Left renal cortex interstitium (tissue), 4 donors: ENCODE data around the gene RAD9A. TPM values are rescaled to one million over a fixed set of nuclear protein-coding genes. Genes with fewer than 3 reads are reported as not detected.

Experiments used
- DNase-seq, 4 donors: peaks; one replicate each; pipeline ENCODE4 v3.0.0-alpha.2; 2013; ENCODE audit warnings: low read depth in 4 of 4, low spot score in 2 of 4, missing footprints in 1 of 4
- polyA plus RNA-seq, 4 donors: library from polyadenylated mRNA; unstranded; fragments of 120-200 nt; gene quantifications; one replicate each; pipeline ENCODE4 v1.2.1, GENCODE V29; 2013; ENCODE audit not compliant: insufficient read length in 4 of 4

The RAD9A gene
- polyA plus RNA-seq, 4 donors, result 16.7 to 34.8 (median 28.9) TPM

DNA sequence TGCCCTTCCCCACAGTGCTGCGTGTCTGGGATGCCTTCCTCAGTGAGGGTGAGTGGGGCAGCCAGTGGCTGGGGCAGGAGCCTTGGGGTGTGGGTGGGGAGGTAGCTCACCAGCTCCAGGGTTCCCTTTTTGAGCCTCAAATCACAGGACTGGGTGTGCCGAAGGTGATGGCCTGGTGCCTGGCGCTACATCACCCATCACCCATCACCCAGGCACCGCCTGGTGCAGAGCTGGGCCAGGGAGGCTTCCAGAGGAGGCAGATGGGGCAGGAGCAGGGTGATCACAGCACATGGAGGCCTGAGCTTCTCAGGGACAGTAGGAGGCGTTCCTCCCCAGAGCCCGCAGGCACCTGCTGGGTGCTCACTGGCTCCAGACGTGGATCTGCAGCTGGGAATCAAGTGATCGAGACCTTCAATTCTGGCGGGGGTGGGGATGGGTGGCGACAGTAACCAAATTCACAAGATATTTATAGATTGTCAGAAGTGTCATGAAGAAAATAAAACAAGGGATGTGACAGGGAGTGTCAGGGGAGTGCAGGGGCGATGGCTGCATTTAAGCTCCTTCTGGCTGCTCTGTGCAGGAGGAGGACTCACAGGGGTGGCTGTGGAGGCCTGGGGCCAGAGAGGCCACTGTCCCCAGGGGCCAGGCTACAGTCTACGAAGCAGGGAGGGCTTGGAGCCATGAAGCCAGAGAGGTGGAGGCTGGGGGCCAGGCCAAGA lies 15.3 kb downstream of the RAD9A start:
- DNase-seq, result no peak

- no peak for DNase-seq
These were observed 15.9 kb downstream of the RAD9A start for GRCh38 chr11:67407688-67408163.

DNA sequence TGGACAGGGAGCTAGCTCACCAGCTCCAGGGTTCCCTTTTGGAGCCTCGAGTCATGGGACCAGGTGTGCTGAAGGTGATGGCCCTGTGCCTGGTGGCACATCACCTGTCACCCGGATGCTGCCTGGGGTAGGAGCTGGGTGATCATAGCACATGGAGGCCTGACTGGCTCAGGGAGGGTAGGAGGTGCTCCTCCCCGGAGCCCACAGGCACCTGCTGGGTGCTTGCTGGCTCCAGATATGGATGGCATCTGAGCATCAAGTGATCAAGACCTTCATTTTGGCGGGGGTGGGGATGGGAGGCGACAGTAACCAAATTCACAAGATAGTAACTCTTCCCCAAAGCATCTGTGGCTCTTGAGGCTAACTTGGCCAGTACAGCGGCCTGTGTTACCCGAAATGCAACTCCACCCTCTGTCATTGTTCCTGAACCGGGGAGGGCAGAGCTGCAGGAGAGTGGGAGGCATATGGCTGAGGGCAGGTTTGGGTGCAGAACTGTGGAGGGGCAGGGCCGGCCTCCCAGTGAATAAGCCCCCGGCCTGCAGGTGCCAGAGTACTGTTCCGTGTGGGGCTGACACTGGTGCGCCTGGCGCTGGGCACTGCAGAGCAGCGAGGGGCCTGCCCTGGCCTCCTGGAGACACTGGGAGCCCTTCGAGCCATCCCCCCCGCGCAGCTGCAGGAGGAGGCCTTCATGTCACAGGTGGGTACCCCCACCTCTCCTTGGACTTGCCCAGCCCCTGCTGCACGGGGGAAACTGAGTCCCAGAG lies 16.8 kb downstream of the RAD9A start:
- DNase-seq, result no peak

GRCh38 chr11:67409261-67409666 lies 17.5 kb downstream of the RAD9A start:
- no peak for DNase-seq

- DNase-seq, result no peak
These were observed 18.1 kb downstream of the RAD9A start for GRCh38 chr11:67409781-67410368.

DNA sequence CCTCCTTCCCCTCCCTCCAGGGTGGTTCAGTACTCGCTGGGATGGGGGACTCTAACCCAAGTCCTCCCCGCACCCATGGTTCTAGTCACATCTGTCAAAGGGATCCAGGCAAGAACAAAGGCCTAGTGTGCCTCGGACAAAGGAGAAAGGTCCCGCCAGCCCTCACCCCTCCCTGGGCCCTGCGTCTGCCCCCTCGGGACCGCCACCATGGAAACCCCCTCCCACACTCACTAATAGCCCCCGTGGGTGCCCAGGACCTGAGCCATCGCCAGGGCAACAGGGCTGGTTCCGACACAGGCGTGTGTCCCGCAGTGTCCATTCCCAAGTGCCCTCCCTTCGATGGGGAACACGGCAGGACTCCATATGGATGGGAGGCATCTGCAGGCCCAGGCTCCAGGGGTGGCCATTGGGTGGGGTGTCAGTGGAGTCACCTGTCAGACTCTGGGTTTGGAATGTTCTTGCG lies 18.6 kb downstream of the RAD9A start:
- no peak for DNase-seq

DNA sequence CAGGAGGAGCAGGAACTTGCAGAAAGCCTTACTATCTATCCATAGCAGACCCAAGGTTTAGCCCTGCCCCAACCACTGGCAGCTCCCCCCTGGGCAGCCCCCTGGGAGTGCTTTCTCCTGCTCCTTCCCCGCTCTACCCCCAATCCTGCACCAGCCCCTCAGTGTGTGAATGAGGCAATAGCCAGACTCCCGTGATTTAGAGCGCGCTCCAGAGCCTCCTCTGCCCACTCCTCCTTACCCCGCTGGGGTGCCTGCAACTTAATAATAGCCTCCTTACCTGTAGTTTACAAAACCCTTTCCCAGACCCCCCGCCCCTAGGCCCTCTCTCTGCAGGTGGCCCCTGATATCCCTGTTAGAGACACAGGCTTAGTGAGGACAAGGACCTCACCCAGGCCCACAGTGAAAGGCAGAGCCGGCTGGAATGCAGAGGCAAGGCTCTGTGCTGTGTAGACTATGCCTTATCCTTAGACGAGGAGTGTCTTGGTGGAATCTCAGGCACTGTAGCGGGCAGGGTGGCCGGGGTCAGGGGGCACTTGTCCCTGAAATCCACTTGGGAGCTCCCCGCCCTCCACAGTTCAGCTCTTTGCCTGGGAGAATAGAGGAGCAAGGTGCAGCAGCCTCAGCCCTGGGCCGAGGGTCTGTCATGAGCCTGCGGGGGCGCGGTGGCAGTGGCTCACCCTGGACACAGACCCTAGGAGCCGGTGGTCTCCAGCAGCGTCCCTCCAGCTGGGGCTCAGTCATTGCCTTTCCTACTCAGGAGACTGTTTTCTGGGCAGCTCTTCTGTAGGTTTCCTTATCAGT lies 19.4 kb downstream of the RAD9A start:
- no peak for DNase-seq

DNA sequence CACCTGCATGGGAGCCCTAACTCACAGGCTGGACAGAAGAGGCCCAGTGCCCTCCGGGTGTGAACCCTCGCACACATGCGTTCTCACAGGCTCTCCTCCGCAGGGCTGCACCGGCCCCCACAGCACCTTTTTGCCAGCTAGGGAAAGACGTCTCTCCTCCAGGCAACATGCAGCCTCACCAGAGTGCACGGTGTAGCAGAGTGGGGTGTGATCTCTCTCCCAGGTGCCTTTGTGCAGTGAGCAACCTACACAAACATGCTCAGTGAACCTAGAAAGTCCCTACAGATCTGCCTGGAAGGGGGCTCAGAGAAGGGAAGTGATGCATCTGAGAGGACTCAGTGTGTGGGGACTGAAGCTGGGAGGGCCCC lies 20.0 kb downstream of the RAD9A start:
- DNase-seq, result no peak

- no peak for DNase-seq
These were observed 20.9 kb downstream of the RAD9A start for GRCh38 chr11:67412495-67413179.

DNA sequence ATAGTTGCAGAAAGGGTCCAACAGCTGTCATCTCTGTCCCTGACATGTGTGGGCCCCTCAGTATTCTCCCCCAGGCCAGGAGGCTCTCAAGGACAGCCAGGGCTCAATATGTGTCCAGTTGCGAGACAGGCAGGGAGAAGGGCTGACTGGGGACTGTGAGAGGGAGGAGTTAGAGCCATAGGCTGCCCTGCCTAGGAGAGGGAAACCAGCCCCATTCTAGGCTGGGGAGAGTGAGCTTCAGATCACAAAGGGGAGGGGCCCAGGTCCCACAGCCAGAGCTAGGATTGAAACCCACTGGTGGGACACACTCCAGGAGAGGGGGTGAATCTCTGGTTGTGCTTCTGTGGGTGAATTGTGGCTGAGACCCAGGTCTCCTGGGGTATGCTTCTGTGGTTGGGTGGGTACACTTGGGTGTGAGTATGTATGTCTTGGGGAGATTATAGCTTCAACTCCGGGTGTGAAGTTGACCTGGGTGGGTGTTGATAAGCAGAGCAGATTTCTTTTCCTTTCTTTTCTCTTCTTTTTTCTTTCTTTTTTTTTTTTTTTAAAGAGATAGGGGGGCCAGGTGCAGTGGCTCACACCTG lies 21.6 kb downstream of the RAD9A start:
- DNase-seq, result no peak

GRCh38 chr11:67415501-67416304 lies 23.9 kb downstream of the RAD9A start, which contains the start of gene CARNS1:
Gene CARNS1 (plus strand): TSS chr11:67415678. CDS start chr11:67416200, 522 bp downstream.
- no peak for DNase-seq

- no peak for DNase-seq
These were observed 24.9 kb downstream of the RAD9A start for GRCh38 chr11:67416416-67417335.

- no peak for DNase-seq
These were observed 25.6 kb downstream of the RAD9A start for GRCh38 chr11:67417425-67417824.

DNA sequence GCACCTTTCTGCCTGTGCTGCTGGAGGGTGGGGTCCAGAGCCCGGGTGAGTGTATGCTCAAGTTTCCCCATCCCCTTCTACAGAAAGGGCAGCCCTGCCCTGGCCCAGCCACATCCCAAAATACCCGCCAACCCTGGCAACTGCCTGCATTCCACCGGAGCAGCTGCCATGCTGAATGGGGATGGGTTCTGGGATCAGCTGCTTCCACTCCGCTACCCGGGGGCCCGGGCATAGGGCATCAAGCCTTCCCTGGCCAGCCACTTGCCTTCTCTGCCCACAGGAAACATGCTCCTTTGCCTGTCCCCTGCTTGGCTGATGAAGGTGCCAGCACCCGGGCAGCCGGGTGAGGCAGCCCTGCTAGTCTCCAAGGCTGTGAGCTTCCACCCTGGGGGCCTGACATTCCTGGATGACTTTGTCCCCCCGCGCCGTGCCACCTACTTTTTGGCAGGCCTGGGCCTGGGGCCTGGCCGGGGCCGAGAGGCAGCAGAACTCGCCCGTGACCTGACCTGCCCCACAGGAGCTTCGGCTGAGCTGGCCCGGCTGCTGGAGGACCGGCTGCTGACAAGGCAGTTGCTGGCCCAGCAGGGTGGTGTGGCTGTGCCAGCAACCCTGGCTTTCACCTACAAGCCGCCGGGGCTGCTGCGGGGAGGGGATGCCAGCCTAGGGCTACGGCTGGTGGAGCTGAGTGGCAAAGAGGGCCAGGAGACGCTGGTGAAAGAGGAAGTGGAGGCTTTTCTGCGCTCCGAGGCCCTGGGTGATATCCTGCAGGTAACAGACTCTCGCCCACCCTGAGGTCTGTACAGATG lies 26.9 kb downstream of the RAD9A start:
- DNase-seq, result no peak

DNA sequence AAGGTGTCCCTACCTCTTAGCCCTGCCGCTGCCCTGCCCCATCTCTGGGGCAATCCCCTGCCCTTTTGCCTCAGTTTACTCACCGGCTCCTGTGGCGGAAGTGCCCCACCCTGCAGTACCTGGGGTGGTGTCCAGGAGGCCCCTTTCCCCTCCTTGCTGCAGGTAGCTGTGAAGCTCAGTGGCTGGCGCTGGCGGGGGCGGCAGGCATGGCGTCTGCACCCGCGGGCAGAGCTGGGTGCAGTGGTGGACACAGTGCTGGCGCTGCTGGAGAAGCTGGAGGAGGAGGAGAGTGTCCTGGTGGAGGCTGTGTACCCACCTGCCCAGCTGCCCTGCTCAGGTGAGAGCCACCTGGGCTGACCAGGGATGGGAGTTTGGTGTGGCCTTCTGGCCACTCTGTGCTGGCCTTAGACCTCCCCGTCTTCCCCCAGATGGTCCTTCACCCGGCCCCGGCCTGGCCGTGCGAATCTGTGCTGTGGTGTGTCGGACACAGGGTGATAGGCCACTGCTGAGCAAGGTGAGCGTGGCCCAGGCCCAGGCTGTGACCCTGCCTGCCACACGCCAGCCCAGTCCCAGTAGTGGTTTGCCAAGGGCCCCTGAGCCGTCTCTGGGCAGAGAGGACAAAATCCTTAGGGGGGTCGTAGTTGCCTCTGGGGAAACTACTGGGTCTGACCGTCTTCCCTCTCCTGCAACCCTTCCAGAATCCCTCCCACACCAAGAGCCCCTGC lies 27.7 kb downstream of the RAD9A start:
- DNase-seq, result no peak

DNA sequence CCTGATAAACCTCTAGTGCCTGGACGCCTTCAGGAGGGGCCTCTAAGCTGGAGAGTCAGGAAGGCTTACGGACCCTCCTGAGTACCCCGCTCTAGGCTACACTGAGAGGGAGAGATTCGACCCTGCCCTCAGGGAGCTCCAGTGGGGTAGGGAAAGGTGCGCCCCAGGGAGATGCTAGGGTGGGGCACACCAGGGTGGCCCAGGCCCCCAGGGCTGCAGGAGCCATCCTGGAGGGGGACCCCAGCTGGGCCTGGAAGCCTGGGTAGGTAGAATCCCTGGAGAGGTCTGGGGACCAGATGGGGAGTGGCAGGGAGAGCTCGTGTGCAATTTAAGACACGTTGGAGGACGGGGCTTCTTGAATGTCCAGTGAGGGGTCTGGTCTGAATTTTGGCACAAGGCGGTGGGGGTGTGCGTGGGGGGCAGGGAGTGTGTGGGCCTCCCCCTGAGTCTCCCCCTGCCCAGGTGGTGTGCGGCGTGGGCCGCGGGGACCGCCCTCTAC lies 28.4 kb downstream of the RAD9A start:
- DNase-seq, result no peak
